Esophagus mucosa (tissue), 1 donor: ENCODE results near the gene DES. TPM values are rescaled to one million over a fixed set of nuclear protein-coding genes. Genes with fewer than 3 reads are reported as not detected.

Experiments
- ATAC-seq: fragments of 200-7000 bp; cut with Tn5 transposase; one replicate; pipeline ENCODE4 v1.9.1; 2020
- total RNA-seq: library from RNA; stranded (reverse); gene quantifications from one replicate; pipeline ENCODE4 v1.2.4, GENCODE V29; 2023
- donor health status: DM: yes; HTN: yes; CAD: no.

Gene DES
- total RNA-seq, 1 donor from 2014 or later = 29.3 TPM

- ATAC-seq = peak; percentile 56
Observed at GRCh38 chr2:219457784-219458369, 39.7 kb downstream of the DES start.

GRCh38 chr2:219458996-219459395 lies 40.8 kb downstream of the DES start:
- ATAC-seq = no peak

- peak; percentile 33 for ATAC-seq
Observed at GRCh38 chr2:219459460-219460311, 41.5 kb downstream of the DES start.

- ATAC-seq = no peak
Observed at GRCh38 chr2:219460424-219460926, 42.3 kb downstream of the DES start.

DNA sequence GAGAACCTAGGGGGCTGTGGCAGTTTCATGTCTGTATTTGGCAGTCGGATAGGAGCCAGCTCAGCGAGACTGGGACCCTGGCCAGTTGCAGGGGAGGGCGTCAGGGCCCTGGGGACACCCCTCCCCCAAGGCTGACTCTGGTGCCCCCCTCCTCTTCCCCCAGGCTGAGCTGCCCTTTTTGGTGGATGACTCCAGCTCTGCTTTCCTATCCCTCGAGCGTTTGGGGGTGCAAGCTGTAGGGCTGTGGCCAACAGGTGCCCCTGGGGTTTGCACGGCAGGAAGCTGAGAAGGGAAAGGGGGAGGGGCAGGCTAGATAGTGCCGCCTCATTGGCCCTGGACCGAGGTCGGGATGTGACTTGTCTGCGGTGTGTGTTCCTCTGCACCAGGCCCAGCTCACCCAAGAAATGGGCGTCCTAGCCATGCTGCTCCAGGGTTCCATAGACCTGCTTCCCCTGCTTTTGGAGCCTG lies 42.9 kb downstream of the DES start:
- no peak for ATAC-seq

DNA sequence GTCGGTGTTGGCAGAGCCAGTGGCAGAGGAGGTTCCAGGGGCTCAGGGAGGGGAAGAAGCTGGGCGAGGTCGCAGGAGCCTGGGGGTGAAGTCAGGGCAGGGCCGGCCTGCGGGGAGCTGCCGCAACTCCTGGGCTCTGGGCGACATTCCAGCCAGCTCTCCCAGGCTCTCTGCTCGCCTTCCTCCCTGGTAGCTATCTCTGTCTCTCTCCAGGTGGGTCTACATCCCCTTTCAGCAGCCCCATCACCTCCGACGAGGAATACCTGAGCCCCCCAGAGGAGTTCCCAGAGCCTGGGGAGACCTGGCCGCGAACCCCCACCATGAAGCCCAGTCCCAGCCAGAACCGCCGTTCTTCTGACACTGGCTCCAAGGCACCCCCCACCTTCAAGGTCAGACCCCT lies 43.5 kb downstream of the DES start:
- ATAC-seq = no peak

DNA sequence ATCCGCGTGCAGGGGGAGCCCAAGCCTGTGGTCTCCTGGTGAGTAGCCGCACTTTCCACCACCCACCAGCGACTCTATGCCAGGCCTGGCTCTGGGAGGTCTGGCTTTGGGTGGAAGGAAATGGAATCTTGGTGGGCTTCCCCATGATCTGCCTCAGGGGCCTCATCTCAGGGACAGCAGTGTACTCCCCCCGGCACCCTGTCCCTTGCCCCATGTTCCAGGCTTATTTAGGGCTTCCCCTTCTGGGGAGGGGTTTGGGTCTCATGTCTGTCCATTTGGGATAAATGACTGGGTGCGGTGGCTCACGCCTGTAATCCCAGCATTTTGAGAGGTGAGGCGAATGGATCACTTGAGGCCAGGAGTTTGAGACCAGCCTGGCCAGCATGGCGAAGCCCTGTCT lies 44.2 kb downstream of the DES start:
- no peak for ATAC-seq

- ATAC-seq = no peak
Observed at GRCh38 chr2:219464286-219465032, 46.3 kb downstream of the DES start.

DNA sequence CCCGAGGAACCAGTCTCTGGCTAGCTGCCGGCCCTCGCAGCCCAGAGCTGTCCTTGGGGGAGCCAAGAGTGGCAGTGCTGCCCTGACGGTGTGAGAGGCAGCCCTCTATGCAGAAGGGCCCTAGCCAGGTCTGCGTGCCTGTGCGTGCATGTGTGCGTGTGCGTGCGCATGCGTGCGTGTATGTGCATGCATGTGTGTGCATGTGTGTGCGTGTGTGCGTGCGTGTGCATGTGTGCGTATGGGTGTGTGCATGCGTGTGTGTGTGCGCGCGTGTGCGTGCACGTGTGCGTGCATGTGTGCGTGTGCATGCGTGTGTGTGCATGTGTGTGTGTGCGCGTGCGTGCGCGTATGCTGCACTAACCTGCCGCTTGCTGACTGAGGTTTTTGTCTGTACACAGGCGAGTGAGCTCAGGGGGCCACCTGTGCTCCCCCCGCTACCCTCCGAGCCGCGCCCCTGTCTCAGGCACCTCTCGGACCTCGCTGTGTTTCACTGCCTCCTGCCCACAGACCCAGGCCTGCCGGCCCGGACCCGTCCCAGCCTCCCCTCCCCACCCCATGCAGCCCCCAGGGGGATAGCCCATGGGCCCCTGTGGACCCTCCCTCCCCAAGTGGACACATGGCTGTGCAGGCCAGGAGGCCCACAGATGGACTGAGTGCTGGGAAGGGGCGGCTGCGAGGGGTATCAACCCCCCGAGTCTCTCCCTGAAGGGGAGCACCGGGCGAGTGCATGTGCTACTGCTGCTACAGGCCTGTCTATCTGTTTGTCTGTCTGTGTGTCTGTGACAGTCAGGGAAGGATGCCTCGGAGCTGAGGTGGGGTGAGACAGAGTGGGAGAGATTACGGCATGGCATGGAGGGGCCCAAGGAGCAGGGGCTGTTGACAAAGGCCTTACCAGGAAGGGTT lies 47.7 kb downstream of the DES start:
- ATAC-seq = no peak

- ATAC-seq = no peak
Observed at GRCh38 chr2:219466816-219467735, 48.9 kb downstream of the DES start.

GRCh38 chr2:219467736-219468075 lies 49.5 kb downstream of the DES start:
- ATAC-seq = peak; percentile 56

DNA sequence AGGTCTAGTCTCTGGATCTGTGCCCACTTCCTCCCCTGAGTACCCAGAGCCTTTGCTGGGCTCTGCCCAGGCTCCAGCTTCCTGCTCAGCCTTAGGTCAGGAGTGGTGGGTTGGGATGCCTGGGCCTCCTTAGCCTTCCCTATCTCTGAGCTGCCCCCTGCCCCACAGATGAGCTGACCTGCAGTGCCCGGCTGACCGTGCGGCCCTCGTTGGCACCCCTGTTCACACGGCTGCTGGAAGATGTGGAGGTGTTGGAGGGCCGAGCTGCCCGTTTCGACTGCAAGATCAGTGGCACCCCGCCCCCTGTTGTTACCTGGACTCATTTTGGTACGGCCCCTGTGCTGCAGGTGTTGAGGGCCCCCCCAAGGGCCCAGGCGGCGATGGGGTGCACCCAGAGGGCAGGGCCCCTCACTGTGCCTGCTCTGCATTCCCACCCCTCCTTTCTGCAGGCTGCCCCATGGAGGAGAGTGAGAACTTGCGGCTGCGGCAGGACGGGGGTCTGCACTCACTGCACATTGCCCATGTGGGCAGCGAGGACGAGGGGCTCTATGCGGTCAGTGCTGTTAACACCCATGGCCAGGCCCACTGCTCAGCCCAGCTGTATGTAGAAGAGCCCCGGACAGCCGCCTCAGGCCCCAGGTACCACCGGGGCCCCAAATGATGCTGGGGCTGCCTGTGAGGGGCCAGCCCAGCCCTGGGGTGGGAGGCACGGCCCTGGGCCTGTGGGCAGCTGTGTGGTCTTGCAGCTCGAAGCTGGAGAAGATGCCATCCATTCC lies 50.4 kb downstream of the DES start:
- no peak for ATAC-seq

- peak; percentile 13 for ATAC-seq
Observed at GRCh38 chr2:219469186-219469724, 51.1 kb downstream of the DES start.

DNA sequence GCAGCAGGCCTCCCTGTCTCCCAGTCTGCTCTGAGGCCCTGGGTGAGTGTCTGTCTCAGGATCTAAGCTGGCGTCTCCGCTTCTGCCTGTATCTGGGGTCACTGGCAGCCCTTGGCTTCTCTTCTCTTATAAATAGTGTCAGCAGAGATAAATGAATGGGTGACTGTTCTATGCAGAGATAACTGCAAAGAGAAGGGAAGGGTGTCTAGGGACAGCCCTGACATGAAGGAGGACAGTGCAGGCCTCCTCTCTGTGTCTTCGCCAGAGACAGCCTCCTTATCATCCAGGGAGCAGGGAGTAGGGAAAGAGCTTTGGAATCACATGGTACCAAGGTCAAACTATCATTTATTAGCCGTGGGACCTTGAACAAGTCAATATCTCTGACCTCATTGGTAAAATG lies 52.3 kb downstream of the DES start:
- ATAC-seq = no peak

DNA sequence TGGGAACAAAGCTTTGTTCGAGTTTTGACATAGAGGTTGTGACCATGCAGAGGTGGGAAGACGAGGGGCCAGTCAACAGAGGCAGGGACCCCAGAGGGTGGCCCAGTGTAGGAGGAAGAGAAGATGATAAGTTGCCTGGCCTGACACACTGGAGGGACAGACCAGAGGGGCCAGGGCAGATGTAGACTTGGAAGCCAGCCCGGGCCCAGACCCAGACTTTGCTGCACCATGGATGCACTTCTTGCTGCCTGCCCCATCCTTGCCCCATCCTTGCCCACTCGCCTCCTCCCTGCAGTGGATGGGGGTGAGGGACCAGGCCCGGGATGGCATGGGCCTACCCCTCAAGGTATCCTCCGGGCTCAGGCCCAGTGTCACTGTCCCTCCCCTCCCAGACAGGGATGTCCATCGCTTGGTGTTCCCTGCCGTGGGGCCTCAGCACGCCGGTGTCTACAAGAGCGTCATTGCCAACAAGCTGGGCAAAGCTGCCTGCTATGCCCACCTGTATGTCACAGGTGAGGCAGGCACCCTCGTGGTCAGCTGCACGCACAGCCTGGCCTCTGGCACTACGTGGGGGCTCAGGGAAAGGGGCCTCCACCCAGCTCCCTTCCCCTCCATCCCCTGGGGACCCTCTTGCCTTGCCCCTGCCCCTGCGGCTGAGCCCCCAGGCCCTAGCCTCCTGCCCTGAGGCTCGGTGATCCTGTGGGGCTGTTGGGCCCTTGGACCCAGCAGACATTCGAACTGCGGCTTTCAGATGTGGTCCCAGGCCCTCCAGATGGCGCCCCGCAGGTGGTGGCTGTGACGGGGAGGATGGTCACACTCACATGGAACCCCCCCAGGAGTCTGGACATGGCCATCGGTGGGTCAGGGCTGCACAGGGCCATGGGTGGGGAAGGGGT lies 53.5 kb downstream of the DES start:
- no peak for ATAC-seq

DNA sequence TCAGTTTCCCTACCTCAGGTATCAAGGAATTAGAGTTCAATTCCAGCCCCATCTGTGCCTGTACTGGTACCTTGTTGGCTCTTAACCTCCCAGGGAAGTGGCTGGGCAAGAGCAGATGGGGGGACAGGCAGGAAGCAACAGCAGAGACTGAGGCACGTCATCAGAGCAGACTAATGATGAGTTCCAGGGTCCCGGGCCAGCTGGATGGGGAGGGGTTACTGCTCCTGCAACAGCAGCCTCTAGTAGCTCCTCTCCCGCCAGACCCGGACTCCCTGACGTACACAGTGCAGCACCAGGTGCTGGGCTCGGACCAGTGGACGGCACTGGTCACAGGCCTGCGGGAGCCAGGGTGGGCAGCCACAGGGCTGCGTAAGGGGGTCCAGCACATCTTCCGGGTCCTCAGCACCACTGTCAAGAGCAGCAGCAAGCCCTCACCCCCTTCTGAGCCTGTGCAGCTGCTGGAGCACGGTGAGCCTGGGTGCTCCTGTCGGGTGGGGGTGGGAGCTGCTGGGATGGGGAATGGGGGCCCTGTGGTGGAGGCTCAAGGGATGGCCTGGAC lies 54.5 kb downstream of the DES start:
- ATAC-seq = no peak

DNA sequence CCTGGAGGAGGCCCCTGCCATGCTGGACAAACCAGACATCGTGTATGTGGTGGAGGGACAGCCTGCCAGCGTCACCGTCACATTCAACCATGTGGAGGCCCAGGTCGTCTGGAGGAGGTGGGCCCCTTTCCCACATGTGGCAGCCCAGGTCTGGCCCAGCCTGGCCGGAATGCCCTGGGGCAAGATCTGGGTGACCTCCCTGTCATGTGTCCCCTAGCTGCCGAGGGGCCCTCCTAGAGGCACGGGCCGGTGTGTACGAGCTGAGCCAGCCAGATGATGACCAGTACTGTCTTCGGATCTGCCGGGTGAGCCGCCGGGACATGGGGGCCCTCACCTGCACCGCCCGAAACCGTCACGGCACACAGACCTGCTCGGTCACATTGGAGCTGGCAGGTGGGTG lies 55.3 kb downstream of the DES start:
- no peak for ATAC-seq

DNA sequence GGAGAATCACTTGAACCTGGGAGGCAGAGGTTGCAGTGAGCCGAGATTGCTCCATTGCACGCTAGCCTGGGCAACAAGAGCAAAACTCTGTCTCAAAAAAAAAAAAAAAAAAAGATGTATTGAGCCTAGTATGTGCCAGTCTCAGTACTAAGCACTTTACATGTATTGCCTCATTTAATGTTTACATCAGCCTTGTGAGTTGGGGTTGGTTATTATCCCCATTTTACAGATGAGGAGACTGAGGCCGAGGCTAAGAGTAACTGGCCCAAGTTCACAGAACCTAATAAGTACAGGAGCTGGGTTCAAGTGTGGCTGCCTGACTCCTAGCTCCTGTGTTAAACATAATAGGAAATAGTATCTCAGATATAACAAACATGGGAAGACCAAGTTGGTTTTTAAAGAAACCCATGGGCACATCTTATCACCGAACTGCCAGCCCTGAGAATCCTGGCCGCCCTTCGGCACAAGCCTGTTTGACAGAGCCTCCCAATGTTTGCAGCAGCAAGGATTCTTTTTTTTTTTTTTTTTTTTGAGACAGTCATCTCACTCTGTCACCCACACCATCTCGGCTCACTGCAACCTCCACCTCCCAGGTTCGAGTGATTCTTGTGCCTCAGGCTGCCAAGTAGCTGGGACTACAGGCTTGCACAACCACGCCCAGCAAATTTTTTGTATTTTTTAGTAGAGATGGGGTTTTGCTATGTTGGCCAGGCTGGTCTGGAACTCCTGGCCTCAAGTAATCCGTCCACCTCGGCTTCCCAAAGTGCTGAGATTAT lies 56.3 kb downstream of the DES start:
- ATAC-seq = no peak
